GM12864 (cell line): ENCODE data around the gene SMPD1.
"Not testable (repeated sequence)": the region's sequence is repeated elsewhere in the genome, so short reads cannot be mapped to it uniquely, and the experiment has no call there.

Source experiments
- DNase-seq: peaks from one replicate; pipeline ENCODE4 v3.0.0-alpha.2; 2011; ENCODE audit warnings: low read depth
- H3K4me3 ChIP-seq: 2 replicates; pipeline ENCODE4 v1.5.1; 2011; ENCODE audit warnings: mild to moderate bottlenecking, low read depth, low read length, control low read depth
- TF ChIP-seq, protein P1 (sequence below): IDR thresholded peaks from 2 replicates; pipeline ENCODE4 v1.5.1; 2011; ENCODE audit warnings: low read depth, mild to moderate bottlenecking, moderate library complexity, low read length, control low read depth, inconsistent platforms; ENCODE audit errors: missing control alignments

SMPD1 gene

DNA sequence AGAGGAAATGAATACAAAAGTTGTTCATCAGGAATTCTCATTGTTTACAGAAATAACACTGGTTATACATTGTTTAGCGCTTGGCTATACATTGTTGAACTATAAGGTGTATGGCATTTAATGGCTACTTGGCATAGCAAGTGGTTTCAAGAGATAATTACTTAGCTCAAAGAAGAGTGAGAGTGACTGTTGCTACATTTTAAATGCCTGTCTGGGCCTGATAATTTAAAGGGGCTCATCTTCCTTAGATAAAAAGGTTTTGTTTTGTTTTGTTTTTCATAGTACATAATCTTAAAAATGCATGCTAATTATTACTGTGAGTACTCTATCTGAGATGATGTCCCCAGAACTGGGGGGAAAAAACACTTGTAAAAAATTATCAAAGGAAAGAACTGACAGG lies 1.5 kb upstream of the SMPD1 start:
- TF ChIP-seq, protein P1, sequence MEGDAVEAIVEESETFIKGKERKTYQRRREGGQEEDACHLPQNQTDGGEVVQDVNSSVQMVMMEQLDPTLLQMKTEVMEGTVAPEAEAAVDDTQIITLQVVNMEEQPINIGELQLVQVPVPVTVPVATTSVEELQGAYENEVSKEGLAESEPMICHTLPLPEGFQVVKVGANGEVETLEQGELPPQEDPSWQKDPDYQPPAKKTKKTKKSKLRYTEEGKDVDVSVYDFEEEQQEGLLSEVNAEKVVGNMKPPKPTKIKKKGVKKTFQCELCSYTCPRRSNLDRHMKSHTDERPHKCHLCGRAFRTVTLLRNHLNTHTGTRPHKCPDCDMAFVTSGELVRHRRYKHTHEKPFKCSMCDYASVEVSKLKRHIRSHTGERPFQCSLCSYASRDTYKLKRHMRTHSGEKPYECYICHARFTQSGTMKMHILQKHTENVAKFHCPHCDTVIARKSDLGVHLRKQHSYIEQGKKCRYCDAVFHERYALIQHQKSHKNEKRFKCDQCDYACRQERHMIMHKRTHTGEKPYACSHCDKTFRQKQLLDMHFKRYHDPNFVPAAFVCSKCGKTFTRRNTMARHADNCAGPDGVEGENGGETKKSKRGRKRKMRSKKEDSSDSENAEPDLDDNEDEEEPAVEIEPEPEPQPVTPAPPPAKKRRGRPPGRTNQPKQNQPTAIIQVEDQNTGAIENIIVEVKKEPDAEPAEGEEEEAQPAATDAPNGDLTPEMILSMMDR: no peak
- H3K4me3 ChIP-seq: no peak overlapping the region
- DNase-seq: no peak

DNA sequence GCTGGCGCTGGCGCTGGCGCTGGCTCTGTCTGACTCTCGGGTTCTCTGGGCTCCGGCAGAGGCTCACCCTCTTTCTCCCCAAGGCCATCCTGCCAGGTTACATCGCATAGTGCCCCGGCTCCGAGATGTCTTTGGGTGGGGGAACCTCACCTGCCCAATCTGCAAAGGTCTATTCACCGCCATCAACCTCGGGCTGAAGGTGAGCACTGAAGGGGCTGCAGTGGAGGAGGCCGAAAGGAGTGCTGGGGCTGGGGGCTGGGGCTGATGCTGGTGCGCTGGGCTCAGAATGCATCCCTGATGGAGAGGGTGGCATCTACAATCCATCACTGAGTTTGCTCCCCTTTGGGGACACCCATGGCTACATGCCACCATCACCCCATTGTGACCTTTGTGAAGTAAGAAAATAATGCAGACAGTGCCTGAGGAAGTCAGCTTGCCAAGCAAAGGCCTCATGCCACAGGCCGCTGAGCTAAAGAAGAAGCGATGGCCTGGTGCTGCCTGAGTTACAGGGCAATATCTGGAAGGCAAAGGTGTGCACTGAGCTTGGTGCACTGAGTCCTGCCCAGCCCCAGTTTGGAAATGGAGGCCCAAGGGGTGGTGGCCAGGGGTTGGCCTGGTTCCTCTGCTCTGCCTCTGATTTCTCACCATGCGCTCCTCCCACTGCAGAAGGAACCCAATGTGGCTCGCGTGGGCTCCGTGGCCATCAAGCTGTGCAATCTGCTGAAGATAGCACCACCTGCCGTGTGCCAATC lies 620 bp downstream of the SMPD1 start:
- TF ChIP-seq, protein P1: no peak
- peak overlapping the region; percentile 76 for H3K4me3 ChIP-seq
- no peak for DNase-seq

DNA sequence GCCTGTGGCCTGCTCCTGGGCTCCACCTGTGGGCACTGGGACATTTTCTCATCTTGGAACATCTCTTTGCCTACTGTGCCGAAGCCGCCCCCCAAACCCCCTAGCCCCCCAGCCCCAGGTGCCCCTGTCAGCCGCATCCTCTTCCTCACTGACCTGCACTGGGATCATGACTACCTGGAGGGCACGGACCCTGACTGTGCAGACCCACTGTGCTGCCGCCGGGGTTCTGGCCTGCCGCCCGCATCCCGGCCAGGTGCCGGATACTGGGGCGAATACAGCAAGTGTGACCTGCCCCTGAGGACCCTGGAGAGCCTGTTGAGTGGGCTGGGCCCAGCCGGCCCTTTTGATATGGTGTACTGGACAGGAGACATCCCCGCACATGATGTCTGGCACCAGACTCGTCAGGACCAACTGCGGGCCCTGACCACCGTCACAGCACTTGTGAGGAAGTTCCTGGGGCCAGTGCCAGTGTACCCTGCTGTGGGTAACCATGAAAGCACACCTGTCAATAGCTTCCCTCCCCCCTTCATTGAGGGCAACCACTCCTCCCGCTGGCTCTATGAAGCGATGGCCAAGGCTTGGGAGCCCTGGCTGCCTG lies 1.4 kb downstream of the SMPD1 start:
- TF ChIP-seq, protein P1: no peak
- no peak overlapping the region for H3K4me3 ChIP-seq
- DNase-seq: no peak

DNA sequence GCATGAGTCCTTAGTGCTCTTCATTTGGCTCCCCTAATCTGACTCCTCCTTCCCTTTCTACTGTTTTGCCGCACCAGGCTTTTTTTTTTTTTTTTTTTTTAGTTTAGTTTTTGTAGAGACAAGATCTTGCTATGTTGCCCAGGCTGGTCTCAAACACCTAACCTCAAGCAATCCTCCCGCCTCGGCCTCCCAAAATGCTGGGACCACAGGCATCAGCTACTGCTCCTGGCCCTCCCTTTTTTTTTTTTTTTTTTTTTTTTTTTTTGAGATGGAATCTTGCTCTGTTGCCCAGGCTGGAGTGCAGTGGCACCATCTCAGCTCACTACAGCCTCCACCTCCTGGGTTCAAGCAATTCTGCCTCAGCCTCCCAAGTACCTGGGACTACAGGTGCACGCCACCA lies 2.0 kb downstream of the SMPD1 start:
- DNase-seq, H3K4me3 ChIP-seq: not testable (repeated sequence)

DNA sequence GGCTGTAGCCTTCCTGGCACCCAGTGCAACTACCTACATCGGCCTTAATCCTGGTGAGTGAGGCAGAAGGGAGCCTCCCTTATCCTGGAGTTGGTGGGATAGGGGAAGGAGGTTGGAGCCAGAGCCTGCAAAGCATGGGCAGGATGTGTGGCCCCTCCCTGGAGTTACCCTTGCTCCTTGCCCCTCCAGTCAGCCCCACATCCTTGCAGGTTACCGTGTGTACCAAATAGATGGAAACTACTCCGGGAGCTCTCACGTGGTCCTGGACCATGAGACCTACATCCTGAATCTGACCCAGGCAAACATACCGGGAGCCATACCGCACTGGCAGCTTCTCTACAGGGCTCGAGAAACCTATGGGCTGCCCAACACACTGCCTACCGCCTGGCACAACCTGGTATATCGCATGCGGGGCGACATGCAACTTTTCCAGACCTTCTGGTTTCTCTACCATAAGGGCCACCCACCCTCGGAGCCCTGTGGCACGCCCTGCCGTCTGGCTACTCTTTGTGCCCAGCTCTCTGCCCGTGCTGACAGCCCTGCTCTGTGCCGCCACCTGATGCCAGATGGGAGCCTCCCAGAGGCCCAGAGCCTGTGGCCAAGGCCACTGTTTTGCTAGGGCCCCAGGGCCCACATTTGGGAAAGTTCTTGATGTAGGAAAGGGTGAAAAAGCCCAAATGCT lies 3.9 kb downstream of the SMPD1 start:
- H3K4me3 ChIP-seq: no peak overlapping the region
- no peak for DNase-seq
- TF ChIP-seq, protein P1: no peak

DNA sequence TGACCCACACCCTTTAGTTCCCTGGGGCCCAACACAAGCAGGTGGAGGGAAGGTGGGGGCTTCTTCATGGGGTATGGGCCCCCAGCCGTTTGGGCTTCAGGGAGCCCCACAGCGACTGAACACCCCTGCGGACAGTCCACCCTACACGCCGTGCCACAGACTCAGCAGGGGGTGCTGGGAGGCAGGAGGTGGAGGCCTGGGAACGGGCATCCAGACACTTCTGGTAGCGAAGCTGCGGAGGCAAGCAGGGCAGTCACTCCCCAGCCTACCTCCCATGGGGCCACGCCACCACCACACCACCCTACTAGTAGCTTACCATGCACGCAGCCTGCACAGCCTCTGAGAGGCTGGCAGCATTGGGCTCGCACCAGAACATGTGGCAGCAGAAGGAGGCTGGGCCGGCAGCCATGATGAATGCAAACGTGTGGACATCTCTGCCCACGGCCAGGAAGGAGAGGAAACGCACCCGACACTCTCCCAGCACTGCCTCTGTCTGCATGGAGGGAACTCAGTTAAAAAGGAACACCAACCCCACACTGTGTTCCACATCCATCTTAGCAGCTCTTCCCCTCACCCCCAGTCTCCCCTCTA lies 5.3 kb downstream of the SMPD1 start:
- TF ChIP-seq, protein P1: no peak
- H3K4me3 ChIP-seq: no peak overlapping the region
- DNase-seq: no peak

DNA sequence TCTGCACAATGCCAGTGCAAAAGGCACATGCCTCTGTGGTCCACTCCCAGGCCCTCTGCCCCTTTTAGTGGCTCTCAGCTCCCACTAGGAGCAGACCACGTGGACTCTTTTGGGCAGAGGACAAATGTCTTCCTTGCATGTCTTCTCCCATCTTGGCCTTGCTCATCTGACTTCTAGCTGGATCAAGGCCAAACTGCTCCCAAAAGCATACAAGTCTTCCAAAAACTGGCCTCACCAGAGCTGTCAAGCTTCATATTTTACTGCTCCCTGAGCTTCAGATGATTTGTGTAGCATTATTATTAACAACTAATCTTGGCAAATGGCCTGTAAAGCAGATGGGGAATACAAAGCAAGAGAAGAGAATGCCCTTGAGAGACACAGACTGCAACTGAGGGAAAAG lies 6.9 kb downstream of the SMPD1 start:
- no peak overlapping the region for H3K4me3 ChIP-seq
- TF ChIP-seq, protein P1: no peak
- no peak for DNase-seq
